ENCODE results near the gene LPP. TPM values are rescaled to one million over a fixed set of nuclear protein-coding genes. Genes with fewer than 3 reads are reported as not detected.
A peak's percentile ranks its signal among the peaks of the same experiment; 100 is the strongest.

LPP gene
- total and polyA plus RNA-seq, 2 of the 13 experiments (the other 11 are each of a cell fraction or from before 2014, with no cell fraction given), result 19.2 to 29.9 TPM

DNA sequence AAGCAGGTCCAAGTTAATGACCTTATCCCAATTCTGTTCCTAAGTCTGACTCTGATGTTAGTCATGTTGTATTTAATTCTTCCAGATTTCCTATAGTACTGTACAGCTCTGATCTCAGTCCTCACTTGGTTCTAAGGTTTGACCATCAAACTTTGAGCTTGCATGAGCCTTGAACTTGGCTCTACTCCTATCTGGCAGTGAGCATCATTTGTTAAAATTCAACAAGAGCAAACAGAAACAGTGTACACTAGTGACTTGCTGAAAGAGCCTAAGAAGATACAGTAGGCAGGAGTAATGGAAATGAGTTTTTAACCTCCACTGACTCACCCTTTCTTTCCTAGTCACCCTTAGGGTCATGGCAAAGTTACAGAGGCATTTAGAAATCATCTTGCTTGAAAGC is 566.7 kb downstream of the LPP start:
- intact Hi-C loops (cut with micrococcal nuclease; ENCODE audit: unreplicated experiment), result loop anchor here (1.0 to 10.0 kb wide), 4 partner anchors 8 to 119 kb away; no protein-coding TSS in a partner anchor
- ChIA-PET POLR2A (interaction anchor here (1.3 to 1.7 kb wide), 4 partner anchors 13 to 425 kb away, joined by 3 to 16 read pairs (median 4); no protein-coding TSS in a partner anchor), CTCF (ENCODE audit: low intra/inter-chr PET ratio, low total read pairs) (no interaction called here)
- ATAC-seq (peak; percentile 99), DNase-seq (ENCODE audit: low spot score) (peak; percentile 95), FAIRE-seq (peak; percentile 85)
- no peaks in the 10 kb centered on the region for H3K9me3 ChIP-seq (ENCODE audit: low read length)
- in situ Hi-C loops (cut with HindIII; ENCODE audit: extremely low pct_ligation_motif_present, low pct_unique_long_range_greater_than_20kb), result no loop called here
- BruUV-seq (replicated peaks), result no TSS peak
- H3K4me3 ChIP-seq (replicated peaks in 1 of 3; ENCODE audit: insufficient read depth in 1 of 3, low read depth in 2 of 3, low read length in 3 of 3), result no peak overlapping the region
- H3K27me3 ChIP-seq (ENCODE audit: control insufficient read depth in 1 of 2, insufficient read depth in 2 of 2, low read length in 2 of 2), result no peaks in the 10 kb centered on the region
- peaks cover 47% of the 10 kb centered on the region for H3K4me1 ChIP-seq (ENCODE audit: insufficient read depth, low read length)
- H3K79me2 ChIP-seq (ENCODE audit: insufficient read depth, low read length), result no peaks in the 10 kb centered on the region
- peak overlapping the region; percentile 19 for H3K4me2 ChIP-seq (ENCODE audit: low read depth, low read length)
- H2AFZ ChIP-seq (ENCODE audit: low read length), result no peak overlapping the region
- peak overlapping the region; percentile 78 for H3K27ac ChIP-seq (ENCODE audit: extremely low read length, insufficient read depth, low read length)
- H3K36me3 ChIP-seq (replicated peaks in 1 of 2; ENCODE audit: control insufficient read depth in 1 of 2, insufficient read depth in 2 of 2, low read length in 2 of 2), result no peaks in the 10 kb centered on the region; a peak in 2 of 5 replicates
- no peaks in the 10 kb centered on the region for H4K20me1 ChIP-seq (ENCODE audit: insufficient read depth, low read length)
- no peak overlapping the region; the same call in 1 of the 2 replicates for H3K9ac ChIP-seq (ENCODE audit: insufficient read depth, low read depth, low read length)
- TF ChIP-seq HOXA5 (CRISPR knock-in tag; IDR thresholded peaks at IDR 0.05) (peak; percentile 55; the same call in 1 of the 2 replicates), ZBTB20 (CRISPR knock-in tag; IDR thresholded peaks at IDR 0.05; ENCODE audit: borderline replicate concordance, low read depth) (peak; percentile 95), ZNF772 (CRISPR knock-in tag; IDR thresholded peaks at IDR 0.05) (peak; percentile 37; the same call in 1 of the 2 replicates), RBFOX2 (IDR thresholded peaks at IDR 0.05; ENCODE audit: low read depth, low read length) (peak; percentile 34; the same call in 1 of the 2 replicates), POGZ (CRISPR knock-in tag; IDR thresholded peaks at IDR 0.05) (peak; percentile 97), CBFB (CRISPR knock-in tag; IDR thresholded peaks at IDR 0.05) (0 out of 2 replicates have a peak, but pooled peaks have one; percentile 31), REPIN1 (CRISPR knock-in tag; IDR thresholded peaks at IDR 0.05; ENCODE audit: borderline replicate concordance, low read depth) (peak; percentile 71; the same call in 1 of the 2 replicates), SOX13 (IDR thresholded peaks at IDR 0.05) (peak; percentile 35; the same call in 1 of the 2 replicates), SOX13 (CRISPR knock-in tag; conservative IDR thresholded peaks at IDR 0.05 in 1 of 2, IDR thresholded peaks at IDR 0.05 in 1 of 2) (peak in 1 of 2 experiments; percentile 93; a peak in 2 of 4 replicates), MBD4 (IDR thresholded peaks at IDR 0.05; ENCODE audit: borderline replicate concordance, low read length) (peak; percentile 83; the same call in 1 of the 2 replicates), KDM3A (CRISPR knock-in tag; IDR thresholded peaks at IDR 0.05; ENCODE audit: low read depth) (peak; percentile 77)
- TF ChIP-seq, protein P1, sequence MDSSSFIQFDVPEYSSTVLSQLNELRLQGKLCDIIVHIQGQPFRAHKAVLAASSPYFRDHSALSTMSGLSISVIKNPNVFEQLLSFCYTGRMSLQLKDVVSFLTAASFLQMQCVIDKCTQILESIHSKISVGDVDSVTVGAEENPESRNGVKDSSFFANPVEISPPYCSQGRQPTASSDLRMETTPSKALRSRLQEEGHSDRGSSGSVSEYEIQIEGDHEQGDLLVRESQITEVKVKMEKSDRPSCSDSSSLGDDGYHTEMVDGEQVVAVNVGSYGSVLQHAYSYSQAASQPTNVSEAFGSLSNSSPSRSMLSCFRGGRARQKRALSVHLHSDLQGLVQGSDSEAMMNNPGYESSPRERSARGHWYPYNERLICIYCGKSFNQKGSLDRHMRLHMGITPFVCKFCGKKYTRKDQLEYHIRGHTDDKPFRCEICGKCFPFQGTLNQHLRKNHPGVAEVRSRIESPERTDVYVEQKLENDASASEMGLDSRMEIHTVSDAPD (CRISPR knock-in tag; IDR thresholded peaks at IDR 0.05), result peak; percentile 29; the same call in 1 of the 2 replicates
- TF ChIP-seq, protein P2, sequence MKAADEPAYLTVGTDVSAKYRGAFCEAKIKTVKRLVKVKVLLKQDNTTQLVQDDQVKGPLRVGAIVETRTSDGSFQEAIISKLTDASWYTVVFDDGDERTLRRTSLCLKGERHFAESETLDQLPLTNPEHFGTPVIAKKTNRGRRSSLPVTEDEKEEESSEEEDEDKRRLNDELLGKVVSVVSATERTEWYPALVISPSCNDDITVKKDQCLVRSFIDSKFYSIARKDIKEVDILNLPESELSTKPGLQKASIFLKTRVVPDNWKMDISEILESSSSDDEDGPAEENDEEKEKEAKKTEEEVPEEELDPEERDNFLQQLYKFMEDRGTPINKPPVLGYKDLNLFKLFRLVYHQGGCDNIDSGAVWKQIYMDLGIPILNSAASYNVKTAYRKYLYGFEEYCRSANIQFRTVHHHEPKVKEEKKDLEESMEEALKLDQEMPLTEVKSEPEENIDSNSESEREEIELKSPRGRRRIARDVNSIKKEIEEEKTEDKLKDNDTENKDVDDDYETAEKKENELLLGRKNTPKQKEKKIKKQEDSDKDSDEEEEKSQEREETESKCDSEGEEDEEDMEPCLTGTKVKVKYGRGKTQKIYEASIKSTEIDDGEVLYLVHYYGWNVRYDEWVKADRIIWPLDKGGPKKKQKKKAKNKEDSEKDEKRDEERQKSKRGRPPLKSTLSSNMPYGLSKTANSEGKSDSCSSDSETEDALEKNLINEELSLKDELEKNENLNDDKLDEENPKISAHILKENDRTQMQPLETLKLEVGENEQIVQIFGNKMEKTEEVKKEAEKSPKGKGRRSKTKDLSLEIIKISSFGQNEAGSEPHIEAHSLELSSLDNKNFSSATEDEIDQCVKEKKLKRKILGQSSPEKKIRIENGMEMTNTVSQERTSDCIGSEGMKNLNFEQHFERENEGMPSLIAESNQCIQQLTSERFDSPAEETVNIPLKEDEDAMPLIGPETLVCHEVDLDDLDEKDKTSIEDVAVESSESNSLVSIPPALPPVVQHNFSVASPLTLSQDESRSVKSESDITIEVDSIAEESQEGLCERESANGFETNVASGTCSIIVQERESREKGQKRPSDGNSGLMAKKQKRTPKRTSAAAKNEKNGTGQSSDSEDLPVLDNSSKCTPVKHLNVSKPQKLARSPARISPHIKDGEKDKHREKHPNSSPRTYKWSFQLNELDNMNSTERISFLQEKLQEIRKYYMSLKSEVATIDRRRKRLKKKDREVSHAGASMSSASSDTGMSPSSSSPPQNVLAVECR (CRISPR knock-in tag; IDR thresholded peaks at IDR 0.05; ENCODE audit: borderline replicate concordance), result peak; percentile 32; the same call in 1 of the 2 replicates
- TF ChIP-seq, protein P3, sequence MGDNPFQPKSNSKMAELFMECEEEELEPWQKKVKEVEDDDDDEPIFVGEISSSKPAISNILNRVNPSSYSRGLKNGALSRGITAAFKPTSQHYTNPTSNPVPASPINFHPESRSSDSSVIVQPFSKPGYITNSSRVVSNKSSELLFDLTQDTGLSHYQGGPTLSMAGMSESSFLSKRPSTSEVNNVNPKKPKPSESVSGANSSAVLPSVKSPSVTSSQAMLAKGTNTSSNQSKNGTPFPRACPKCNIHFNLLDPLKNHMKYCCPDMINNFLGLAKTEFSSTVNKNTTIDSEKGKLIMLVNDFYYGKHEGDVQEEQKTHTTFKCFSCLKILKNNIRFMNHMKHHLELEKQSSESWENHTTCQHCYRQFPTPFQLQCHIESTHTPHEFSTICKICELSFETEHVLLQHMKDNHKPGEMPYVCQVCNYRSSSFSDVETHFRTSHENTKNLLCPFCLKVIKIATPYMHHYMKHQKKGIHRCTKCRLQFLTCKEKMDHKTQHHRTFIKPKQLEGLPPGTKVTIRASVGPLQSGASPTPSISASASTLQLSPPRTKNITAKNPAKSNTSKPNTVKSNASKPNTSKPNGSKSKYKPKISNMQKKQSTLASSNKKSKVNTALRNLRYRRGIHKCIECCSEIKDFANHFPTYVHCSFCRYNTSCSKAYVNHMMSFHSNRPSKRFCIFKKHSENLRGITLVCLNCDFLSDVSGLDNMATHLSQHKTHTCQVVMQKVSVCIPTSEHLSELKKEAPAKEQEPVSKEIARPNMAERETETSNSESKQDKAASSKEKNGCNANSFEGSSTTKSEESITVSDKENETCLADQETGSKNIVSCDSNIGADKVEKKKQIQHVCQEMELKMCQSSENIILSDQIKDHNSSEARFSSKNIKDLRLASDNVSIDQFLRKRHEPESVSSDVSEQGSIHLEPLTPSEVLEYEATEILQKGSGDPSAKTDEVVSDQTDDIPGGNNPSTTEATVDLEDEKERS (CRISPR knock-in tag; IDR thresholded peaks at IDR 0.05), result no peak
